Iris pigment epithelial cell (primary cell): ENCODE measurements around the gene ABCC3.
A peak's percentile ranks its signal among the peaks of the same experiment; 100 is the strongest.

Experiments
- DNase-seq: peaks from one replicate; pipeline ENCODE4 v3.0.0-alpha.2; 2011; ENCODE audit warnings: low read depth

Gene ABCC3

DNA sequence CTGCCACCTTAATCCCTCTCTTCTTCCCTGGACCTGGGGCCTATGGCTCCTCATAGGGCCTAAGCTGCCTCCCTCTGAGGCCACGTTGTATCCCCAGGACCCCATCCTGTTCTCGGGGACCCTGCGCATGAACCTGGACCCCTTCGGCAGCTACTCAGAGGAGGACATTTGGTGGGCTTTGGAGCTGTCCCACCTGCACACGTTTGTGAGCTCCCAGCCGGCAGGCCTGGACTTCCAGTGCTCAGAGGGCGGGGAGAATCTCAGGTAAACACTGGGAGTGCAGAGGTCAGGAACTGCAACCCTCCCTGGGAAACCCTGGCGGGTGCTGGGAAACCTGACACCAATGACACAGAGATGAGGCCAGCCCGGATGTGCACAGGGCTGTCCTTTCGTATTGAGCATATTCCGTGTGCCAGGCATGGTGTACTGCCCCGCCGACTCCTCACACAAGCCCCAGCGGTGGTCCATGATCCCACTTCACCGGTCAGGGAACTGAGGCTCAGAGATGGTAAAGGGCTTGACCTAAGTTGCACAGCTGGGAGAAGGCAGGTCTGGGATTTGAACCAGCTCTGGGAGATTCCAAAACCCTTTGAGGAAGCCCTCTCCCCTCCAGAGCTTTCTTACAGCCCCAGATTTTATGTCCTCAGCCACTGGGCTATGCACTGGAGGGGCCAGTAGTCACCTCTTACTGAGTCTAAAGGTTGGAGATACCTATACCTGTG lies 50.1 kb downstream of the ABCC3 start:
- DNase-seq: no peak

DNA sequence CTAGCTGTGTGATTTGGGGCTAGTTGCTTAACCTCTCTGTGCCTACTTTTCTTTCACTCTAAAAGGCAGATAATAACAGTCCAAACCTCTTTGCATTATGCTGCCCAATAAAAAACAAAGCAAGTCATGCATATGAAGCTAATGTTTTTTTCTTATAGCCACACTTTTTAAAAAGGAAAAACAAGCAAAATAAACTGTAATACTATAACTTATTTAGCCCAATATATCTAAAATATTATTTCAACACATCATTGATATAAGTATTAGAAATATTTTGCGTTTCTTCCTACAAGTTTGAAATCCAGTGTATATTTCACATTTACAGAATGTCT lies 50.6 kb downstream of the ABCC3 start:
- no peak for DNase-seq

DNA sequence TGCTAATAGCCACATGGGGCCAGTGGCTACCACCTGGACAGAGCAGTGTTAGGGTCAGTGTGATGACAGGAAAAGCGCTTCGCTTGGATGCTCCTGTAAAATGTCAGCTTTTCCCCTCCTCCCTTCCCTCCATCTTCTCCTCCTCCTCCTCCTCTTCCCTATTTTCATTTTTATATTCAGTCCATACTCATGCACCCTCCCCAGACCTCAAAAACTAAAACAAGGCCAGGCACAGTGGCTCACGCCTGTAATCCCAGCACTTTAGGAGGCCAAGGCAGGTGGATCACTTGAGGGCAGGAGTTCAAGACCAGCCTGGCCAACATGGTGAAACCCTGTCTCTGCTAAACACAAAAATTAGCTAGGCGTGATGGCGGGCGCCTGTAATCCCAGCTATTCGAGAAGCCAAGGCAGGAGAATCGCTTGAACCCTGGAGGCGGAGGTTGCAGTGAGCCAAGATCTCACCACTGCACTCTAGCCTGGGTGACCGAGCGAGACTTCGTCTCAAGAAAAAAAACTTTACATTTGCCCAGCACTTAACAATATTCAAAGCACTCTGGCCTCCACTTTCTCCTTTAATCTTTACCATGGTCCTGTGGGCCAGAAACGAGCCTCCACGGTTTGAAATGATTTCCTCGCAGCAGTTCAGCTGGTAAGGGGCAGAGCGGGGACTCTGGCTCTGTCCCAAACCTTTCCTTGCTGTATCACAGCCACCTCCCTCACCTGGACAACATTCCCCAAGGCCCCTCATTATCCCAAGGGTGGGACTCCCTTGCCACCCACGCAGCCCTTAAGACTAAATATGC lies 51.2 kb downstream of the ABCC3 start:
- DNase-seq: no peak

DNA sequence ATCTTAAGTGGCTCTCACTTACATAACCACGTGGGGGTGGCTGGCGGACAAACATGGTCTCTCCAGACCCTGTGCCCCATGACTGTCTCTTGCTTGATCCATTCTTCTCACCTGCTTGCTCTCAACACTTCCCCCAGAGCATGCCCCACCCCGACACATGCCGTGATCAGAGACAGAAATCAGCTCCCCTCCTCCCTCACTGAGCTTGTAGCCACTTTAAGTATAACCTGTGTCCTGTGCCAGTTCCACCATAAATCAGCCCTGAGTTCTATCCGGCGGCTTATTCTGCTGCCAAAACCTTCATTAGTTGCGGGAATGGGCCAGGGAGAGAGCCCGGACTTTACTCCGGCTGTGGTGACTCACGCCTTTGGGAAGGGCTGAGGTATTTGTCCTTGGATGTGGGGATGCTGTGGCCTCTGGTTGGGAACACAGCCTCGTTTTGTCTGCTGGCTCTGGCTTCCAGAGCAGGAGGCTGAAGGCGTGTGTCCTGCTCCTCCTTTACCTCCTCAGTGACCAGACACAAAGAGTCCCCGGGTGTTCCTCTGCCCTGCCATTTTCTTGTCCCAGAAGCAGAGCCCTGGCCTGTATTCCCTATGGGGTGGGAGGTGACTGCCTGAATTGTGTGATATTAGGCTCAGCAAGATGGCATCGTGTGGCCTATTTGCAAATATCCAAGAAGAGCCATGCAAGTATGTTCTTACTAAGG lies 52.0 kb downstream of the ABCC3 start:
- DNase-seq: peak; percentile 62

DNA sequence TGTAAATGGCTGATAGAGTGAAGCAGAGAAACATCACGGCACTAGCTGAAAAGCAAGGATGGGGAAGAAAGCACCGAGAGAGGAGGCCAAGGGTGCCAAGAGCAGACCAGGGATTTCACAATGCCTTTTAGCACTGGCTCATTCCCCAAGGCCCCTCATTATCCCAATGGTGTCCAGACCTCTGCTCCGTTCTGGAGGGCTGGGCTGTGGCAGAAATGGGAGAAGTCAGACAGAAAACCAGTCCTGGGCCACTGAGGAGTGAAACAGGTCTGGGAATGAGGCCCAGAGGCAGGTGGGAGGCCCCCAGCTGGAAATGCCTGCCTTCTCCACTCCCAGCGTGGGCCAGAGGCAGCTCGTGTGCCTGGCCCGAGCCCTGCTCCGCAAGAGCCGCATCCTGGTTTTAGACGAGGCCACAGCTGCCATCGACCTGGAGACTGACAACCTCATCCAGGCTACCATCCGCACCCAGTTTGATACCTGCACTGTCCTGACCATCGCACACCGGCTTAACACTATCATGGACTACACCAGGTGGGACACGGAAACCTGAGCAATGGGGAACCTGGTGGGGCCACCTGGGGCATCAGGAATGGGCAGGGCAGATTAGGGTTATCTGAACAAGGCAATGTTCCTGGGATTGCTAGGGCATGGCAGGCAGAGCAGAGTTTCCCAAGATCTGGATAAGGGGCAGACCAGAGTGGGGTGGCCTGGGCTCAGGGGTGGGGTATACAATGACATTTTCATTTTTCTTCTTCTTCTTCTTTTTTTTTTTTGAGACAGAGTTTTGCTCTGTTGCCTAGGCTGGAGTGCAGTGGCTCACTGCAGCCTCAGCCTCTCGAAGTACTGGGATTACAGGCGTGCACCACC lies 52.8 kb downstream of the ABCC3 start:
- DNase-seq: no peak

DNA sequence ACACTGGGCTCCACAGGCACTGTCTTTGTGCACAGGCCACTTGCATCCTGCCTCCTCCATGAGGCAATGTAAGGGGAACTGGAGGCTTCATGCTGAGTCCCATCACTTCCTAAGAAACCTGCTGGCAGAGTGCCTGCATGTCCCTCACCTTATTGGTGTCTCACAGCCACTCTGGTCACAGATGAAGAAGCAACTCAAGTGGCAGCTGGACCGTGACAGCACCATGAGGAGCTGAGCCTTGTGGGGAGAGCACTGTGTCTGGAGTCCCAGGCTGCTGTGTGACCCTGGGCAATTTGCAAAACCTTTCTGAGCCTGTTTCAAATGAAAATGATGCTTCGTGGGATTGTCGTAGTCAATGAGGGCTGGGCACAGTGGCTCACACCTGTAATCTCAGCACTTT lies 53.6 kb downstream of the ABCC3 start:
- no peak for DNase-seq

DNA sequence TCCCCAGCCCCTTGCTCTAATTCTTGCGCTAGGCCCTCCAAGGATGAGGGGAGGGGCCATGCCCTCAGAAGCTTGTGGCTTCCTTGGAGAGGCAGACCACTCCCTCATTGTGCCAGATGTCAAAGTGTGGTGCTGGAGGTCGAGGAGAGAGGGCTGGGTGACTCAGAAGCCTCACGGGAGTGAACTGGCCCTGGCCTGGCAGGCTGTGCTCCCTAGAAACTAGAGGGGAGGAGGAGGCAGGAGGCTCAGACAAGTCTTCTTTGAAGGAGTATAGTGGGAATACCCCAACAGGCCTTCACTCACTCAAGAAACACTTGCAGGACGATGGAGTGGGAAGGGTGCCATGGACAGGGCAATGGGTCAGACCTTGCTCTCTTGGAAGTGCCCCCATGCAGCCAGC lies 54.6 kb downstream of the ABCC3 start:
- DNase-seq: peak; percentile 56

DNA sequence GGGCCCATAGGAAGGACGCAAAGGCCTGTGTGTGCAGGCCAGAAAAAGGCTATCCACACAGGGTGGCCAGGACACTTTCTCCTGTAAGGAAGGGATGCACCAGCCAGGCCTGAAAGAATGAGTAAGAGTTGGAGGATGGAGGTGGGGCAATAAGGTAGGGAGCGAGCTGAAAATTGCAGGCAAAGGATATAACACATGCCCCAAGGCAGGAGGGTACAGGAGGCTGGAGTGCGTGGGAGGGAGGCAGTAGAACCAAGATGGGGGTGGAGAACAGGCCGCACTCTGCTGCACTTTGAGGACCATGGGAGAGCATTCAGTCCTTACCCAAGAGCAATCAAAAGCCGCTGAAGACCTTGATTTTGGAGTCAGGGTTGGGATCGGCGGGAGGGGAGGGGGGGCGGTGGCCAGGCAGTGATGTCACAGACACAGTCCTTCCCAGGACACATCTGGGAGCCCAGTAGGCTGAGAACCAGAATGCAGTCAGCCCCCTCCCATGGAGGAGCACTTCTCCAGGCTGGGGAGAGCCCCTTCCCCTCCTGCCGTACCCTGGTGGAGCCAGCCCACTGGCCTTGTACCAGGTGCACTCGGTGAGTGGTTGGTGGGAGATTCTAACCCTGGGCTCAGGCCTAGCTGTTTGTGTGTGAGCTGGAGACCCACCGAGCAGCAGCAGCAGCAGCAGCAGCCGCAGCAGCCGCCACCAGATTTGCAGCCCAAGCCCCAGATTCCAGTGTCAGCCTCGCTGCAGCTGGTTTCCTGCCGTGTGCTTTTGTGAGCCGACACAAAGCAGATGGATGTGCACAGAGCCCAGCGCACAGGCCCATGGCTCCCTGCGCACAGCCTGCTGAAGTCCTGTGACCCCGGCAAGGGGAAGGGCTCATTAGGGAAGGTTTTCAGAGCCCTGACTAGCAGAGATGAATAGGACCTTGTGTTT lies 55.5 kb downstream of the ABCC3 start:
- DNase-seq: no peak

DNA sequence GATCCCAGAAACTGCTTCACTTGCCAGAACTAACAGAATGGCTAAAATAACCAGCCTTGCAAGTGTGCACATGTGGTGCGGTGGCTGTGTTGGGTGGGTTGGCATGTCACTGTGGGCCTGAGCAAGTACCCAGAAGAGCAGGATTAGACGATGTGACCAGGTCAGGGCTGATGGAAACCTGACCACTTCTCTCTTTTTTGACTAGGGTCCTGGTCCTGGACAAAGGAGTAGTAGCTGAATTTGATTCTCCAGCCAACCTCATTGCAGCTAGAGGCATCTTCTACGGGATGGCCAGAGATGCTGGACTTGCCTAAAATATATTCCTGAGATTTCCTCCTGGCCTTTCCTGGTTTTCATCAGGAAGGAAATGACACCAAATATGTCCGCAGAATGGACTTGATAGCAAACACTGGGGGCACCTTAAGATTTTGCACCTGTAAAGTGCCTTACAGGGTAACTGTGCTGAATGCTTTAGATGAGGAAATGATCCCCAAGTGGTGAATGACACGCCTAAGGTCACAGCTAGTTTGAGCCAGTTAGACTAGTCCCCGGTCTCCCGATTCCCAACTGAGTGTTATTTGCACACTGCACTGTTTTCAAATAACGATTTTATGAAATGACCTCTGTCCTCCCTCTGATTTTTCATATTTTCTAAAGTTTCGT lies 56.3 kb downstream of the ABCC3 start:
- DNase-seq: no peak

DNA sequence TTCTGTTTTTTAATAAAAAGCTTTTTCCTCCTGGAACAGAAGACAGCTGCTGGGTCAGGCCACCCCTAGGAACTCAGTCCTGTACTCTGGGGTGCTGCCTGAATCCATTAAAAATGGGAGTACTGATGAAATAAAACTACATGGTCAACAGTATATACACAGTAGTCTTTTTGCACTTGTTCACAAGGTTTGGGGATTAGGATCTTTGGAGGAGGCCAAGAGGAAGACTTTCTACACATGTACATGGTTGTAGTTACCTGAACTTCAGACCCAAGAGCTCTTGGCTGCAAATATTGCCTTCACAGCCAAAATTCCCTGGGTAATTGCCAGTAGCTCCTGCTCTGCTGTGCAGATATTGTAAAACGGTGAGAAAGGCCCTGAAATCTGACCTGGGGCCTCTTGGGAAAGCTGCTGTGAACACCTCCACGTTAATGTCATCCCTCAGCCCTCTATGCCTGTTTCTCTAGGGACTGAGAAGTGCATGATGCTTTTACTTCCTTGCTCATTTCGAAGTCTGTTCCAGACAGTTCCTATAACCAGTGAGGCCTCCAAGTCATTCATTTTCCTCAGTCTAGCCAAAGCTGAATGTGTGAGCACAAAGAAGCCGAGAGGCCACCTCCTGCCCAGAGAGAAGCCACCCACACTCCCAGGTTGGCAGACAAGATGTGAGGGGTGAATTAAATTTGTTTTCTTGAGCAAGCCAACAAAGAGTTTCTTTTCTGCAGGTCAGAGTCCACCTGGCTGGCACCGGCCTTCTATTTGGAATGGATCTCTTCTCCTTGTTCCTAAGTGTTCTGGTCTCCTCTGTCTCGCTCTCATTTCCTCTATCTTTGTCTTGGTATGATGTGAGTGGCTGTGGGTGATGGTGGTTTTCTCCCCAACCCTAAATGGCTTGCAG lies 57.1 kb downstream of the ABCC3 start:
- peak; percentile 48 for DNase-seq

DNA sequence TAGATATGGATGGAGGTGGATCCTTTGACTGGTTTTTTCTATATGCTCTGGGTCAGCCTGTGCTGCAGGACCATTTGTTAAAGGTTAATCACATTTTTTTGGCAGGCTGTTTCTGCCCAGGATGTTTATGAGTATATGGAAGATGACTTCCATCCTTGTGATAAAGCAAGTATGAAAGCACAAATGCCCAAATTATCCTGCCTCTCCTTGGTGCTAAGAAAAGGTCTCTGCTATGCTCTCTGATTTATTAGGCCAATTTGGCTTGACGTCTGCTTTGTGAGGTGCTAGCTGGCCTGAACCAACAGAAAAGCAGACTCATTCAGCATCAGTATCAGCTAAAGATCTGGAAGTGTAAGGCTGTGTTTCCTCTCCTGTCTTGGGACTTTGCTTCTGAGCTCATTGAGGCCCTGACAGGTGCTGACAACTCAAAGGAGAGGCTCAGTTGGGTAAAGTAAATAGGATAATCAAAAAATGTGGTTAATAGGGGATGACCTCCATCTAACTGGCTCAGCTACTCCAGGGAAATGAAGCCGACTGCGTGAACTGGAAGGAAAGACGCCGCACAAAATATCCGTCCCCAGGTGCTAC lies 57.9 kb downstream of the ABCC3 start:
- DNase-seq: no peak

DNA sequence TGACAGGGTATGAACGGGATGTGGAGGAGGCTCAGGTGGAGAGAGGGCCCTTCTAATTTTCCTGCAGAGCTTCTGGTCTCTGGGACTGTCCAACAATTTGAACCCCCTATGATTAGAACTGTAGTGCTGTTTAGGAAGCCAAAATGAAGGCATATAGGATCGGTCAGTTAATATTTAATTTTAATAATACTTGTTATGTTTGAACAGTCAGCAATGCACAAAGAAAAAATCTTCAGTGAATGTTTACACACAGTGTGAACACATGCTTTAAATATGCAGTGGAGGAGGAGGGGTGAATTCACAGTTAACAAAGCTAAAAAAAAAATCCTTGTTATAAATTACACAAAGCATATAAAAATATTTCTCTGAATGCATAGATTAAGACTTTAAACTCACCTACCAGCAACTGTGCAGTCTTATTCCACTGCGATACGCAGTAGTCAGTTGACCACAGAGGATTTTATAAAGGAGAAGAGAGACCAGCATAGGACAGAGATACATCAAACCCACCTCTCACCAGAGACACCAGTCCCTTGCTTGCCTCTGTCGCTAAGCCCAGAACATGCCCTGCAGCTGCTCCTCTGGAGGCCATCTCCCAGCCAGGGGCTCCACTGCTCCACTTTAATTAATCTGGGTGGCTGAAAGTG lies 58.5 kb downstream of the ABCC3 start:
- DNase-seq: peak; percentile 61

DNA sequence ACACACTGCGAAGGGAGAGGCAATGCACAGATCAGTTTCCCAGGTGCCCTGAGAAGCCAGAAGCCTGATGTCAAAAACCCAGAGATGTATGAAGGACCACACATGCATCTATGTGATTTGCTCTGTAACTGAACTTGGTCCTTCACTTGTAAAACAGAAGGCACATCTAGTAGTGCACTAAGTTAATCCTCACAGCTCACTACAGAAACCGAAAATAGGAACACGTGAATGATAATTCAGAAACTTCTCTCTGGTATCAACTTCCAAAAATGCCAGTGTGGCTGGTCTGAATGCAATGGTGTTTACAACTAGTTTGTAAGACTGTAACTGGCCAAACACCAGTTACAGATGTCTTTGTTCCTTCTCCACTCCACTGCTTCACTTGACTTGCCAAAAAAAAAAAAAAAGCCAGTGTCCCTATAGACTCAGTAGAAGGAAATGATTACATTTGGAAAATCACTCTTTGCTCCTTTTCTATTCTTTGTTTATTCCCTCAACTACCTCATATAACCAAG lies 61.7 kb downstream of the ABCC3 start:
- no peak for DNase-seq

DNA sequence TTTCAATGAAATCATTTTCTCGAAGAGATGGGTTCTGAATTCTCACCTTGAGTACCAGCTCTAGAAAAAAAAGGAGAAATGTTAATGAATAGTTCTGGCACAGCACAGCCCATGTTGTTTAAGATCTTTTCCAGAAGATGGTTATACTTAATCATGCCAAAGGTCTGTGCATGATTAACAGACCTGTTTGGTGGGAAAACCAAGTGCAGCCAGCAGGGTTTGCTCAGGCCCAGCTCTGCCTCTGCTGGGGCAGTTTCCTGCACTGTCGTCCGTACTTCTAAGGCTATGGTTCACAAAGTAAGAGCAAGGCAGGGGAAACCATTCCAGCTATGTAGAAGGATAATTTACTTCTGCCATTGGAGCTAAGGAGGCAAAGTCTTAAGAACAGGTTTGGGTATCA lies 62.4 kb downstream of the ABCC3 start:
- DNase-seq: no peak

DNA sequence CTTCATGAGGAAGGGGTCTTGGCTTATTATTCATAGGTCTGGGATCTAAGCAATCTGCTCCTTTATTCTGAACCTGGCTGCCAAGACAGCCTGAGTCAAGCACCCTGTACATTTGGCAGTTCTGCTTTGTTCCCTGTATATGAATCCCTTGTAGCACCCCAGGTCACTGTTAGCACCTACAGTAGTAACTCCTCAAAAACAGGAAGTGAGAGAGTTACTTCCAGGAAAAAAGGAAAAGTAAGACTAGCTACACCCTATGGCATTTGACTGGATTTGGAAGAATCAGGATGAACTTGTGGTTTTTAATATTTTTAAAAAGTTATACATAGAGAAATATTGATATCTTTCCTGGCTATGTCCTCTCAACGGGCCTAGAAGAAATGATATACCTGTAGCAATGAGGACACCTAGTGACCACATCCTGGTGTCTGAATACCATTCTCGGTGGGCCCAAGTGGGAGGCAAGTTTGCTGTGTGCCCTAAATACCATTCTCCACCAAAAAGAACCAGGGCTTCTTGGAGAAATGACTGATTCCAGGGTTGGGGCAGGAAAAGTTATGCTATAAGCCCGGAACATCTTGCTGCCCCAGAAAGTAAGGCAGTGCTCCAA lies 63.1 kb downstream of the ABCC3 start:
- DNase-seq: no peak

DNA sequence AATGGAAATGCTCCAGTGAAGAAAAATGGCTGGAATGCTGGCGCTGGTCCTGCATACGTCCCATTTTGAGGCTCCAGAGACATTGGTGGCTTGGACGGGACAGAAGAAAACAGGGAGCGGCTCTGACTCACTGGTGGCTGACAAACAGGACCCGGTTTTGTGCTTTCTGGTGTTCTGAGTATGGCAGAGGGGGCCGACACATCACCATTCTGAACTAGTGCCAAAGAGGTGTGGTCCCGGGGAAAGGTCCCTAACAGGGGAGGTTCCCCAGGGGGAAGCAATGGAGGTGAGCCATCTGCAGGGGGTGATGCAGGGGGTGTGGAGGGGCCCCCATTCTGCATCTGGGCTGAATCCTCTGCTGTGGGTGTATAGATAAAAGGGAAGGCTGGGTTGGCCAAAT lies 64.7 kb downstream of the ABCC3 start:
- DNase-seq: no peak

DNA sequence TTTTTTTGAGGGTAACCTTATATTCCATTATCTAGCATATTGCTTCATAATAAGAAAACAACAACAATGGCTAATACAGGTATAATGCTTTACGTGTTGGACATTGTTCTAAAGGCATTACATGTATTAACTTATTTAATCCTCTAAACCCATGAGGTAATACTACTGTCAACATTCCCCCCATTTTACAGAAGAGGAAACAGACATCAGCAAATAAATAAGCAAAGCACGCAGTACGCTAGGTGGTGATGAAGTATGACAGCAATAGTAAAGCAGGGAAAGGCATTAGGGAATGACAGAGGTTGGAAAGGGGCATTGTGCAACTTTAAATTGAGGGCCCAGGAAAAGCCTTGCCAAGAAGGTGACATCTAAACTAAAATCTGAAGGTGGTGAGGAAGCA lies 68.5 kb downstream of the ABCC3 start:
- DNase-seq: no peak
